OCI-LY7 (cell line): ENCODE measurements around the gene JOSD2. TPM values are rescaled to one million over a fixed set of nuclear protein-coding genes. Genes with fewer than 3 reads are reported as not detected.

Experiments
- BruUV-seq: library from RNA; stranded (reverse); fragments of 400-500 nt; replicated peaks from 2 replicates; lab custom pipeline; 2021; lab: Mats Ljungman, UMichigan
- CTCF ChIA-PET: fragments of 300-600 bp; sonication (Branson Sonifier 250); formaldehyde crosslinking; loops from one replicate; lab custom pipeline; 2022; ENCODE audit warnings: antibody characterized with exemption; ENCODE audit not compliant: unreplicated experiment; lab: Charles Lee
- POLR2A ChIA-PET: fragments of 300-600 bp; sonication (Branson Sonifier 250); formaldehyde crosslinking; loops from one replicate; lab custom pipeline; 2022; ENCODE audit warnings: antibody characterized with exemption; lab: Charles Lee
- DNase-seq: peaks from one replicate; pipeline ENCODE4 v3.0.0-alpha.2; 2015; ENCODE audit warnings: low spot score
- H2AFZ ChIP-seq: fragments of 200-600 bp; sonication (generic), shearing (Covaris generic); 2 replicates; pipeline ENCODE4 v1.6.1; 2014; ENCODE audit warnings: mild to moderate bottlenecking, antibody characterized with exemption, low read length, moderate library complexity
- H3K27ac ChIP-seq: fragments of 200-600 bp; sonication (generic); 2 replicates; pipeline ENCODE4 v1.5.1; 2014; ENCODE audit warnings: mixed run types, low read depth, mild to moderate bottlenecking, moderate library complexity, low read length, inconsistent platforms; ENCODE audit not compliant: poor library complexity, severe bottlenecking
- H3K36me3 ChIP-seq: fragments of 200-600 bp; sonication (generic); 2 replicates; pipeline ENCODE4 v1.6.1; 2014; ENCODE audit warnings: mild to moderate bottlenecking, antibody characterized with exemption, low read length, moderate library complexity, mixed read lengths; ENCODE audit not compliant: insufficient read depth
- H3K4me1 ChIP-seq: fragments of 200-600 bp; sonication (generic); 2 replicates; pipeline ENCODE4 v1.5.1; 2014; ENCODE audit warnings: mild to moderate bottlenecking, low read length; ENCODE audit not compliant: insufficient read depth, poor library complexity, severe bottlenecking
- H3K4me2 ChIP-seq: fragments of 200-600 bp; sonication (generic); 2 replicates; pipeline ENCODE4 v1.6.1; 2014; ENCODE audit warnings: mild to moderate bottlenecking, low read length
- H3K4me3 ChIP-seq: fragments of 200-600 bp; sonication (generic); 2 replicates; pipeline ENCODE4 v1.5.1; 2014; ENCODE audit warnings: mild to moderate bottlenecking, low read depth, low read length; ENCODE audit not compliant: poor library complexity, severe bottlenecking
- H3K79me2 ChIP-seq: fragments of 200-600 bp; sonication (generic); 2 replicates; pipeline ENCODE4 v1.6.1; 2016; ENCODE audit warnings: low read depth, mild to moderate bottlenecking, low read length, moderate library complexity, mixed read lengths; ENCODE audit not compliant: insufficient read depth
- H3K9me2 ChIP-seq: fragments of 200-600 bp; sonication (generic); 2 replicates; pipeline ENCODE4 v1.6.1; 2016; ENCODE audit warnings: mild to moderate bottlenecking, low read length, mixed read lengths; ENCODE audit not compliant: insufficient read depth
- H3K9me3 ChIP-seq: fragments of 200-600 bp; sonication (generic); 2 replicates; pipeline ENCODE4 v1.6.1; 2014; ENCODE audit warnings: mild to moderate bottlenecking, mixed run types, low read length, mixed read lengths
- H4K20me1 ChIP-seq: fragments of 200-600 bp; sonication (generic); 2 replicates; pipeline ENCODE4 v1.6.1; 2014; ENCODE audit warnings: mild to moderate bottlenecking, antibody characterized with exemption, low read length, moderate library complexity, mixed read lengths; ENCODE audit not compliant: insufficient read depth
- EZH2phosphoT487 ChIP-seq: fragments of 200-600 bp; sonication (generic); IDR thresholded peaks from 2 replicates; pipeline ENCODE4 v1.6.1; 2018; ENCODE audit warnings: low read depth, borderline replicate concordance, mild to moderate bottlenecking, mixed run types, antibody characterized with exemption, low read length, moderate library complexity, mixed read lengths
- intact Hi-C: fragments of 100-400 bp; cut with micrococcal nuclease; formaldehyde crosslinking; loops from one replicate; pipeline ENCODE4 v1.10.0; 2022; ENCODE audit not compliant: unreplicated experiment
- total RNA-seq, 2 experiments: library from RNA; depleted of rRNA in 1 of 2; stranded (reverse); fragments of >200 nt in 1 of 2; shearing (Covaris generic) in 1 of 2; gene quantifications; 2 replicates each; pipeline ENCODE4 v1.2.3, GENCODE V29; 2014 to 2022
- TF ChIP-seq, protein P1 (sequence below): fragments of 200-600 bp; sonication (generic); conservative IDR thresholded peaks from 2 replicates; pipeline ENCODE4 v1.5.1; 2014; ENCODE audit warnings: mild to moderate bottlenecking, antibody characterized with exemption, low read length, moderate library complexity, mixed read lengths

JOSD2 gene
- total RNA-seq, 2 experiments from 2014 or later, result 13.0 to 17.8 TPM

DNA sequence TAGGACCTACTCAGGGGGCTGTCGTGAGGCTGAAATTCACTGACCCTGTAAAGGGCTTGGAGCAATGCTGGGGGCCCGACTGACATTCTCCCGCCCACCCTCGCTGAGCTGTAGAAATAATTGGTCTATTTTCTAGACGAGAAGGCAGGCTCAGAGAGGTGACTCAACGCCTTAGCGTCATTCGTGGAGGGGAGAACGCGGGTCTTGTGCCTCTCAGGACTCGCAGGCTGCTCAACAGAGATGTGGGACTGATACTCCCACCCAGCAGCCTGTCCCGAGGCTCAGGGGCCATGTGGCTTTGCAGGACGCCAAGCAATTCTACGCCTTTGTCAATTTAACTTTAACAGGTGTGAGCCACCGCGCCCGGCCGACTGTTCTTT, 26.3 kb upstream of the JOSD2 start:
- ChIA-PET POLR2A (no interaction called here), CTCF (no interaction called here)
- Histone ChIP-seq H3K79me2 (no peaks in the 10 kb centered on the region), H4K20me1 (no peaks in the 10 kb centered on the region), H3K9me3 (no peaks in the 10 kb centered on the region), H3K9me2 (no peaks in the 10 kb centered on the region), H3K4me3 (no peak overlapping the region), H3K4me2 (no peak overlapping the region), H2AFZ (no peak overlapping the region), H3K4me1 (no peaks in the 10 kb centered on the region), H3K27ac (no peak overlapping the region), H3K36me3 (no peaks in the 10 kb centered on the region)
- TF ChIP-seq EZH2phosphoT487, result no peak
- TF ChIP-seq, protein P1, sequence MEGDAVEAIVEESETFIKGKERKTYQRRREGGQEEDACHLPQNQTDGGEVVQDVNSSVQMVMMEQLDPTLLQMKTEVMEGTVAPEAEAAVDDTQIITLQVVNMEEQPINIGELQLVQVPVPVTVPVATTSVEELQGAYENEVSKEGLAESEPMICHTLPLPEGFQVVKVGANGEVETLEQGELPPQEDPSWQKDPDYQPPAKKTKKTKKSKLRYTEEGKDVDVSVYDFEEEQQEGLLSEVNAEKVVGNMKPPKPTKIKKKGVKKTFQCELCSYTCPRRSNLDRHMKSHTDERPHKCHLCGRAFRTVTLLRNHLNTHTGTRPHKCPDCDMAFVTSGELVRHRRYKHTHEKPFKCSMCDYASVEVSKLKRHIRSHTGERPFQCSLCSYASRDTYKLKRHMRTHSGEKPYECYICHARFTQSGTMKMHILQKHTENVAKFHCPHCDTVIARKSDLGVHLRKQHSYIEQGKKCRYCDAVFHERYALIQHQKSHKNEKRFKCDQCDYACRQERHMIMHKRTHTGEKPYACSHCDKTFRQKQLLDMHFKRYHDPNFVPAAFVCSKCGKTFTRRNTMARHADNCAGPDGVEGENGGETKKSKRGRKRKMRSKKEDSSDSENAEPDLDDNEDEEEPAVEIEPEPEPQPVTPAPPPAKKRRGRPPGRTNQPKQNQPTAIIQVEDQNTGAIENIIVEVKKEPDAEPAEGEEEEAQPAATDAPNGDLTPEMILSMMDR, result no peak
- intact Hi-C loops, result loop anchor here (5.0 kb wide), 1 partner anchor 245 kb away; no protein-coding TSS in a partner anchor
- no peak for DNase-seq
- BruUV-seq, result no TSS peak

DNA sequence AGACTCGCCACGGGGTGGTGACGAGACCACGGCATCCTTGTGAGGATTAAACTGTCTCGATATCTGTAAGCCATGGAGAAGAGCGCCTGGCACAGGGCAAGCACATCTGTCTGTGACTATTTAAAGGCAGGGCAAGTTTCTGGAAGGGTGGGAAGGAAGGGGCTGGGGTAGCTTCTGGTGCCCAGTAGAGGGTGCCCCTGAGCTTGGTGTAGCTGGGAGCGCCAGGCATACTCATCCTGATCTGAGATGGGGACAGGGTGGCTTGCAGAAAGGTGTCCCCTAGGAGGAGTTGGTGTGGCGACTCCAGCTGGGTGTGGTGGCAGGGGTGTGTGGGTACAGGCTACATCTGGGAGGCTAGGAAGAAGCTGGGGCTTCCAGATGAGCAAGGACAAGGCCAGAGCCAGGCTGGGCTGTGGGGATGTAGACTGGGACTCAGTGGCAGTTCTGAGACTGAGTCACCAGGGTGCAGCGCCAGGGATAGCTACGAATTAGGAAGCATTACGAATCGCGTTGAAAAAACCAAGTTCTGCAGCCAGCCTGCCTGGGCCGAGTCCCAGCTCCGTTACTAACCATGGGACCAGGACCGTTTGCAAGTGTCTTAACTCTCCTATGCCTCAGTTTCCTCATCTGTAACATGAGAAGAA, 25.8 kb upstream of the JOSD2 start:
- DNase-seq, result no peak
- Histone ChIP-seq H4K20me1 (no peaks in the 10 kb centered on the region), H3K4me2 (no peak overlapping the region), H3K4me3 (no peak overlapping the region), H3K27ac (no peak overlapping the region), H3K9me3 (no peaks in the 10 kb centered on the region), H3K9me2 (no peaks in the 10 kb centered on the region), H2AFZ (no peak overlapping the region), H3K79me2 (no peaks in the 10 kb centered on the region), H3K36me3 (no peaks in the 10 kb centered on the region), H3K4me1 (no peaks in the 10 kb centered on the region)
- intact Hi-C loops, result loop anchor here (5.0 kb wide), 1 partner anchor 246 kb away; no protein-coding TSS in a partner anchor
- no TSS peak for BruUV-seq
- POLR2A ChIA-PET, result no interaction called here
- no peak for TF ChIP-seq EZH2phosphoT487
- TF ChIP-seq, protein P1, result peak; percentile 42
- CTCF ChIA-PET, result no interaction called here

DNA sequence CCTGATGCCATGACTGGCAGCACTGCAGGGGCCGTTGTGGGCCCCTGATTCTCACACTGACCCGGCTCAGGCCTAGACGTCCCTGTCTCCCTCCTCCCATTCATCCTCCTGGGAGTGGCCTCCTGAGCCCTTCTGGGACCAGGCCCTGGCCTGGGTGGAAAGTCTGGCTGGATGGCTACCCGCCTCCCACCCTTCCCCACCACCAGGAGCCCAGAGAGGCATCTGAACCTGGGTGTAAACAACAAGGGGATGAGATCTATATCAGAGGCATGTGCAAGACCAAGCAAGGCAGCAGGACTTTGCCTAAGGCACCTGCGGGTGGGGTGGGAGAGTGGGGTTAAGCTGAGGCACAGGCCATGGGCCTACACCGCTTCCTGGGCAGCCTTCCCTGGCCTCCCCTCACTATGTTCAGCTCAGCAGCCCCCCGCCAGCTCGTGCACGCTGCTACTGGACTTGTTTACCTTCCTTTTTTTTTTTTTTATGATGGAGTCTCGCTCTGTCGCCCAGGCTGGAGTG, 24.7 kb upstream of the JOSD2 start:
- intact Hi-C loops, result loop anchor here (5.0 kb wide), 1 partner anchor 247 kb away; no protein-coding TSS in a partner anchor
- H3K9me3 ChIP-seq, result no peaks in the 10 kb centered on the region
- no peak for DNase-seq
- no peaks in the 10 kb centered on the region for H3K79me2 ChIP-seq
- H3K9me2 ChIP-seq, result no peaks in the 10 kb centered on the region
- TF ChIP-seq EZH2phosphoT487, result no peak
- TF ChIP-seq, protein P1, result no peak
- H3K4me3 ChIP-seq, result no peak overlapping the region
- H3K36me3 ChIP-seq, result no peaks in the 10 kb centered on the region
- H4K20me1 ChIP-seq, result no peaks in the 10 kb centered on the region
- no peak overlapping the region for H2AFZ ChIP-seq
- no TSS peak for BruUV-seq
- ChIA-PET CTCF (interaction anchor here (0.6 kb wide), 1 partner anchor 167 kb away, joined by 3 read pairs; no protein-coding TSS in a partner anchor), POLR2A (no interaction called here)
- H3K27ac ChIP-seq, result no peak overlapping the region
- no peaks in the 10 kb centered on the region for H3K4me1 ChIP-seq
- H3K4me2 ChIP-seq, result no peak overlapping the region
